Suprapubic skin (tissue), 4 donors: Measurements from ENCODE around the gene PRR23E. TPM values are rescaled to one million over a fixed set of nuclear protein-coding genes. Genes with fewer than 3 reads are reported as not detected.

ENCODE experiments used
- DNase-seq, 2 donors: peaks; one replicate each; pipeline ENCODE4 v3.0.0-alpha.2; 2019; ENCODE audit warnings: low spot score in 2 of 2
- H3K27ac ChIP-seq: fragments of 200-600 bp; sonication (generic); one replicate; pipeline ENCODE4 v1.5.1; 2019
- H3K27me3 ChIP-seq: fragments of 200-600 bp; sonication (generic); one replicate; pipeline ENCODE4 v1.5.1; 2019
- H3K36me3 ChIP-seq: fragments of 200-600 bp; sonication (generic); one replicate; pipeline ENCODE4 v1.5.1; 2019
- H3K4me1 ChIP-seq: fragments of 200-600 bp; sonication (generic); one replicate; pipeline ENCODE4 v1.5.1; 2019
- H3K4me3 ChIP-seq: fragments of 200-600 bp; sonication (generic); one replicate; pipeline ENCODE4 v1.5.1; 2019; ENCODE audit warnings: mild to moderate bottlenecking
- H3K9me3 ChIP-seq: fragments of 200-600 bp; sonication (generic); one replicate; pipeline ENCODE4 v1.5.1; 2019
- EP300 ChIP-seq: sonication (generic); formaldehyde crosslinking; IDR thresholded peaks from one replicate; pipeline ENCODE4 v1.6.1; 2017; ENCODE audit warnings: antibody characterized with exemption
- POLR2A ChIP-seq, 2 donors: fragments of 450-650 bp; IDR thresholded peaks; one replicate each; pipeline ENCODE4 v1.6.1; 2017; ENCODE audit warnings: antibody characterized with exemption in 2 of 2, mild to moderate bottlenecking in 2 of 2, moderate library complexity in 2 of 2
- POLR2AphosphoS5 ChIP-seq, 3 donors: sonication (generic); formaldehyde crosslinking; IDR thresholded peaks; one replicate each; pipeline ENCODE4 v1.6.1; 2017; ENCODE audit warnings: antibody characterized with exemption in 3 of 3
- WGBS: methylation state at CpG from one replicate; pipeline ENCODE4 v1.1.5; 2018; 5-methylcytosine and 5-hydroxymethylcytosine counted together
- total RNA-seq, 4 donors: library from RNA; depleted of rRNA; stranded (reverse); fragments of >200 nt; gene quantifications; one replicate each; pipeline ENCODE4 v1.1.0, GENCODE V29; 2016
- TF ChIP-seq, protein P1 (sequence below), 2 donors: fragments of 200-600 bp in 1 of 2; fragments of 450-650 bp in 1 of 2; sonication (generic) in 1 of 2; IDR thresholded peaks; one replicate each; pipeline ENCODE4 v1.5.1; 2016 to 2019; ENCODE audit warnings: antibody characterized with exemption in 2 of 2, mild to moderate bottlenecking in 1 of 2, moderate library complexity in 1 of 2

Gene PRR23E
- total RNA-seq, 4 donors from 2014 or later: not detected

DNA sequence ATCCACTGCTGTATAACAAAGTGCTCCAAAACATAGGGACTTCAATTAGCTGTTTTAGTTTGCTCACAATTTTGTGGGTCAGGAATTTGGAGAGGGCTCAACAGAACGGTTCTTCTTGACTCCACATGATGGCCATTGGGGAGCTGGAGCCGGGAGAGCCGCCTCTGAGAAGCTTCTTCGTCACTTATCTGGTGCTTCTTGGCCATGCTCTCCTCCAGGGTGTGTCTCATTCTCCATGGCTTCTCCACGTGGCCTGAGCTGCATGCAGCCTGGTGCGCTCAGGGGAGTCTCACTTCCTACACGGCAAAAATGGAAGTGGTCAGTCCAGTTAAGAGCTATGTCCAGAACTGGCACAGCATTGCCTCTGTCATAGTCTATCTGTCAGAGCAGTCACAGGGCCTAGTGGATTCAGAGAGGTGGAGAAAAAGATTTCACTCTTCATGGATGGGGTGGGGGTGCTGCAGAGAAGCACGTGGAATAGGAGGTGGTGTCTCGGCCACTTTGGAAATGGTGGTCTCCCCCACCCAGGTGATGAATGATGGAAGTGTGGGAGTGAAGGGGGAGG, 26.3 kb upstream of the PRR23E start:
- H3K4me3 ChIP-seq: no peak overlapping the region
- 94% methylated on average over 8 of the region's 9 CpGs for WGBS
- no peak for DNase-seq
- no peaks in the 10 kb centered on the region for H3K9me3 ChIP-seq
- H3K27ac ChIP-seq: no peak overlapping the region
- TF ChIP-seq, protein P1, sequence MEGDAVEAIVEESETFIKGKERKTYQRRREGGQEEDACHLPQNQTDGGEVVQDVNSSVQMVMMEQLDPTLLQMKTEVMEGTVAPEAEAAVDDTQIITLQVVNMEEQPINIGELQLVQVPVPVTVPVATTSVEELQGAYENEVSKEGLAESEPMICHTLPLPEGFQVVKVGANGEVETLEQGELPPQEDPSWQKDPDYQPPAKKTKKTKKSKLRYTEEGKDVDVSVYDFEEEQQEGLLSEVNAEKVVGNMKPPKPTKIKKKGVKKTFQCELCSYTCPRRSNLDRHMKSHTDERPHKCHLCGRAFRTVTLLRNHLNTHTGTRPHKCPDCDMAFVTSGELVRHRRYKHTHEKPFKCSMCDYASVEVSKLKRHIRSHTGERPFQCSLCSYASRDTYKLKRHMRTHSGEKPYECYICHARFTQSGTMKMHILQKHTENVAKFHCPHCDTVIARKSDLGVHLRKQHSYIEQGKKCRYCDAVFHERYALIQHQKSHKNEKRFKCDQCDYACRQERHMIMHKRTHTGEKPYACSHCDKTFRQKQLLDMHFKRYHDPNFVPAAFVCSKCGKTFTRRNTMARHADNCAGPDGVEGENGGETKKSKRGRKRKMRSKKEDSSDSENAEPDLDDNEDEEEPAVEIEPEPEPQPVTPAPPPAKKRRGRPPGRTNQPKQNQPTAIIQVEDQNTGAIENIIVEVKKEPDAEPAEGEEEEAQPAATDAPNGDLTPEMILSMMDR (IDR thresholded peaks at IDR 0.05): no peak
- TF ChIP-seq EP300 (no peak), POLR2AphosphoS5 (IDR thresholded peaks at IDR 0.05) (no peak), POLR2A (IDR thresholded peaks at IDR 0.05) (no peak)
- H3K27me3 ChIP-seq: peaks cover 31% of the 10 kb centered on the region
- H3K36me3 ChIP-seq: no peaks in the 10 kb centered on the region
- H3K4me1 ChIP-seq: no peaks in the 10 kb centered on the region

DNA sequence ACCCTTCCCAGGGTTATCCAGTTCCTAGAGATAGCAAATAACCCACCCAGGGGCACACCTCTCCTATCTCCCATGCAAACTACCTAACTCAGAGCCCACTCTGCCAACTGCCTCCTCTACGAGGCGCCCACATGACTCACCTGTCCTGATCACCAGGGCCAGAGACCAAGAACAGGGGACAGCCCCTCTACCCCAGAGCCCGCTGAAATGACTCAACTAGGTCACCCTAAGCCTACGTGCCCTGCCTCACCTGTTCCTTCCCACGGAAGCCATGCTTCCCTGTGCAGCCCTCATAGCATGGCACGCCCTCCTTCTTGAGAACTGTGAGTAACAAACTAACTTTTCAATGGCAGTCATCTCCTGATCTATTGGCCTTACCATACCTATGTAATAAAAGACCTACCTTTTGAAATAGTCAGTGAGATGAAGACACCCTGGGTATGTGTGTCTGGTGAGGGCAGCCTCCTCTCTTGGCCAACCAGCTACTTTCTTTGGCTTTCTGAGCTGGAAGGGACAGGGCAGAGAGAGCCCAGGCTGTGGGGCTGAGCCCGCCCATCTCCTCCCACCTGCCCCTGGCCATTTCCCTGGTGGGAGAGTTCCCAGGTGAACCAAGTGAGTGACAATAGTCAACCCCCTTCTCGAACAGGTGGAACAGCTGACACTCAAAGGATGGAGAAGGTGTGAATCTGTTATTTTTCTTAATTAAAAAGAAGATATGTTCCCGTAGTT, 25.5 kb upstream of the PRR23E start:
- no peaks in the 10 kb centered on the region for H3K9me3 ChIP-seq
- DNase-seq: peak in 1 of 2 donors; percentile 22

DNA sequence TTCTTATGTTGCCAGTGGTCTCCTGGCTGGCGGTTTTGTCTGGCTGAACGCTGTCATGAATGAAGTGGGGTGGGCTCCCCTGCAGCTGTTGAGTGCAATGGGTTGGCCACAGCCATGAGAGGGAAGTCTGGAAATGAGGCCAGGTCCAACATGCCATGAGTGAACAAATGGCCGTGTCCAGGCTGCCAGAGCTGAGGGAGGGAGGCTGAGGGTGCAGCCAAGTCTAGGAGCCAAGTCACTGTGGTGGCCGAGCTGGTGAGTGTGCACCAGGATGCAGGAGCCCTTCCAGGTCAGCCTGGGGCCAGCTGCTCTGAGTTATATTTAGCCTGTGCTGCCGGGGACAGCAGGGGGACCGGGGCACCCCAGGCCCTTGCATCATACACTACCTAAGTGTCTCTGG, 24.7 kb upstream of the PRR23E start:
- no peak for TF ChIP-seq EP300
- no peak for TF ChIP-seq POLR2A (IDR thresholded peaks at IDR 0.05)
- TF ChIP-seq, protein P1 (IDR thresholded peaks at IDR 0.05): no peak
- TF ChIP-seq POLR2AphosphoS5 (IDR thresholded peaks at IDR 0.05): no peak
- H3K27me3 ChIP-seq: peaks cover 41% of the 10 kb centered on the region
- 59% methylated on average over 6 of the region's 6 CpGs for WGBS
- no peaks in the 10 kb centered on the region for H3K36me3 ChIP-seq
- DNase-seq: peak in 1 of 2 donors; percentile 26
- no peaks in the 10 kb centered on the region for H3K9me3 ChIP-seq
- no peaks in the 10 kb centered on the region for H3K4me1 ChIP-seq
- H3K4me3 ChIP-seq: no peak overlapping the region
- no peak overlapping the region for H3K27ac ChIP-seq

More for the DNA sequence above, 25.5 kb upstream of the PRR23E start:
- Histone ChIP-seq H3K4me3 (no peak overlapping the region), H3K27me3 (peaks cover 36% of the 10 kb centered on the region), H3K36me3 (no peaks in the 10 kb centered on the region), H3K4me1 (no peaks in the 10 kb centered on the region), H3K27ac (no peak overlapping the region)
- WGBS: 90% methylated on average over 9 of the region's 9 CpGs
- TF ChIP-seq, protein P1 (IDR thresholded peaks at IDR 0.05): no peak
- TF ChIP-seq POLR2AphosphoS5 (IDR thresholded peaks at IDR 0.05): no peak
- TF ChIP-seq POLR2A (IDR thresholded peaks at IDR 0.05): no peak
- TF ChIP-seq EP300: no peak

DNA sequence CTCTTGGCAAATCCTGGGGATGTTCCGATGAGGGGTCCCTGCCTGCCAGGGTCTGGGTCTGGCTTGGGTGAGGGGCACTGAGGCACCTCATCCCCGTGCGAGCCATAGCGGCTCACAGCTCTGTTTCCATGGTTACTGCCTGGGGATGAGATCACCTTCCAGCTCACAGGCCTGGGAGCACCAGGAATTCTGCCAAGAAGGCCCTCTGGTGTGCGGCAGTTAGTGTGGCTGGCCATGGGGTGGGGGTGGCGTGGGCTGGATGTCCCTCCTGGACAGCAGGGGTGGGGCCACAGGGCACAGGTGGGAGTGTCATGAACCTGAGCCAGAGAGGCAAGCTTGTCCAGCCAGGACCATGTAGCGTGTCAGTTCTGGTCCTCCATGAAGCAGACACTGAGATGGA, 22.1 kb upstream of the PRR23E start:
- Histone ChIP-seq H3K36me3 (no peaks in the 10 kb centered on the region), H3K9me3 (no peaks in the 10 kb centered on the region), H3K27me3 (peaks cover 47% of the 10 kb centered on the region), H3K27ac (no peak overlapping the region), H3K4me3 (no peak overlapping the region), H3K4me1 (peaks cover 3% of the 10 kb centered on the region)
- no peak for TF ChIP-seq EP300
- TF ChIP-seq POLR2AphosphoS5 (IDR thresholded peaks at IDR 0.05): no peak
- no peak for TF ChIP-seq POLR2A (IDR thresholded peaks at IDR 0.05)
- TF ChIP-seq, protein P1 (IDR thresholded peaks at IDR 0.05): no peak
- WGBS: 63% methylated on average over 5 of the region's 7 CpGs
- peak in 1 of 2 donors; percentile 48 for DNase-seq

DNA sequence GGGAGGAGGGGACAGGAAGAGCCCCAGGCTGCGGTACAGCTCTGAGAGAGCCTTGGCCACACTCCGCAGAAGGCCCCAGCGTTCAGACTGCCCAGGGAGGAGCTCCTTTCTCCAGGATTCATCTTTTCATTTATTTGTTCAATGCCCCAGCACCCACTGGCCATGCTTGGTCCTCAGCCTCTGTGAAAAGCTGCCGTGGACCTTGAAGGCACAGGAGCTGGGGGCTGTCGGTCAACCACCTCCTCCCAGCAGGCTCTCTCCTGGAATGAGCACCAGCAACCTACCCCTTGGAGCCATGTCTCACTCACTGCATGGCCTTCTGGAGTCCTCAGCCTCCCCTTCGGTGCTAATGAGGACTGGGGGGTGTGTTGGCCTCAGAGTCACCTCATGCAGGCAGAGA, 21.6 kb upstream of the PRR23E start:
- H3K27me3 ChIP-seq: peaks cover 47% of the 10 kb centered on the region
- no peaks in the 10 kb centered on the region for H3K9me3 ChIP-seq
- TF ChIP-seq EP300: no peak
- no peak for TF ChIP-seq POLR2A (IDR thresholded peaks at IDR 0.05)
- no peak for TF ChIP-seq POLR2AphosphoS5 (IDR thresholded peaks at IDR 0.05)
- TF ChIP-seq, protein P1 (IDR thresholded peaks at IDR 0.05): no peak
- H3K27ac ChIP-seq: no peak overlapping the region
- WGBS: 73% methylated on average over 5 of the region's 6 CpGs
- no peak overlapping the region for H3K4me3 ChIP-seq
- H3K36me3 ChIP-seq: no peaks in the 10 kb centered on the region
- peaks cover 3% of the 10 kb centered on the region for H3K4me1 ChIP-seq
- DNase-seq: no peak
